Neural crest cell (in vitro differentiated cells): ENCODE results near the gene EHD1. TPM values are rescaled to one million over a fixed set of nuclear protein-coding genes. Genes with fewer than 3 reads are reported as not detected.

Experiments
- DNase-seq: peaks from one replicate; pipeline ENCODE4 v3.0.0; 2021; ENCODE audit warnings: low read depth, mixed read lengths, low spot score
- H3K27ac Mint-ChIP-seq: one replicate; pipeline ENCODE4 v1.8.0; 2021; ENCODE audit warnings: mild to moderate bottlenecking, mixed read lengths; ENCODE audit not compliant: unreplicated experiment
- H3K27me3 Mint-ChIP-seq: 2 replicates; pipeline ENCODE4 v1.8.0; 2021; ENCODE audit warnings: low read depth, mild to moderate bottlenecking, mixed read lengths
- H3K36me3 Mint-ChIP-seq: 2 replicates; pipeline ENCODE4 v1.8.0; 2021; ENCODE audit warnings: low read depth, mild to moderate bottlenecking, mixed read lengths
- H3K4me1 Mint-ChIP-seq: 2 replicates; pipeline ENCODE4 v1.8.0; 2021; ENCODE audit warnings: mixed read lengths
- H3K4me3 Mint-ChIP-seq: one replicate; pipeline ENCODE4 v1.8.0; 2021; ENCODE audit warnings: mild to moderate bottlenecking, mixed read lengths
- H3K9me3 Mint-ChIP-seq: 2 replicates; pipeline ENCODE4 v1.8.0; 2021; ENCODE audit warnings: mixed read lengths
- total RNA-seq: library from RNA; stranded (reverse); gene quantifications from 2 replicates; pipeline ENCODE4 v1.2.1, GENCODE V29; 2021
- TF ChIP-seq, protein P1 (sequence below): fragments of 200-600 bp; sonication (generic); conservative IDR thresholded peaks from 2 replicates; pipeline ENCODE4 v1.5.0; 2021; ENCODE audit warnings: antibody characterized with exemption, mild to moderate bottlenecking

Gene EHD1
- total RNA-seq, 1 donor from 2014 or later, result 74.2 TPM

DNA sequence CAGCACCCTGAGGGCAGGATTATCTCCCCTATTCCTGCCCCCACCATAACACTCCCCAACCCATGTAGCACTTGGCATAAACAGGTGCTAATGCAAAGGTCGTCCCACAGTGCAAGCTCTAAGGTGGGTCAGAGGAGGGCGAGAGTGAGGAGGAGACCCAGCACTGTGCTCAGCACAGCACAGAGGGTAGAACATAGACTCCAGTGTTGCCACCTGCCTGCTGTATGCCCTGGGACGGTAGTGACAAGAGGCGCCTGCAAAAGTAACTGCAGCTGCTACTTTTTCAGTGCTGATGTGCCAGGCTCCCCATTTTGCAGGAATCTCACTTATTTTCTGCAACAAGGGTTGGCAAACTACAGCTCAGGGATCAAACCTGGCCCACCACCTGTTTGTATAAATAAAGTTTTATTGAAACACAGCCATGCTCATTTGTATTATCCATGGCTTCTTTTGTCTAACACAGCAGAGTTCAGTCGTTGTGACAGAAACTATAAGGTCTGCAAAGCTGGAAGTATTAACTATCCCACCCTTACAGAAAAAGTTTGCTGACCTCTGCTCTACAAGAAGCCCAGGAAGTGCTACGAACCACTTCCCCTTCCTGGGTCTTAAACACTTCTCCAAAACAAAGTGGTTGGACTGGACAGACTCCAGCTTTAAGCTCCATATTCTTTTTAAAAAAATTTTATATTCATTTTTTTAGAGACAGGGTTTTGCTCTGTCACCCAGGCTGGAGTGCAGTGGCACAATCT is 17.0 kb downstream of the EHD1 start:
- Mint-ChIP-seq H3K9me3 (no peaks in the 10 kb centered on the region), H3K27me3 (no peaks in the 10 kb centered on the region), H3K4me1 (peaks cover 41% of the 10 kb centered on the region), H3K36me3 (peaks cover 3% of the 10 kb centered on the region), H3K27ac (no peak overlapping the region), H3K4me3 (no peak overlapping the region)
- TF ChIP-seq, protein P1, sequence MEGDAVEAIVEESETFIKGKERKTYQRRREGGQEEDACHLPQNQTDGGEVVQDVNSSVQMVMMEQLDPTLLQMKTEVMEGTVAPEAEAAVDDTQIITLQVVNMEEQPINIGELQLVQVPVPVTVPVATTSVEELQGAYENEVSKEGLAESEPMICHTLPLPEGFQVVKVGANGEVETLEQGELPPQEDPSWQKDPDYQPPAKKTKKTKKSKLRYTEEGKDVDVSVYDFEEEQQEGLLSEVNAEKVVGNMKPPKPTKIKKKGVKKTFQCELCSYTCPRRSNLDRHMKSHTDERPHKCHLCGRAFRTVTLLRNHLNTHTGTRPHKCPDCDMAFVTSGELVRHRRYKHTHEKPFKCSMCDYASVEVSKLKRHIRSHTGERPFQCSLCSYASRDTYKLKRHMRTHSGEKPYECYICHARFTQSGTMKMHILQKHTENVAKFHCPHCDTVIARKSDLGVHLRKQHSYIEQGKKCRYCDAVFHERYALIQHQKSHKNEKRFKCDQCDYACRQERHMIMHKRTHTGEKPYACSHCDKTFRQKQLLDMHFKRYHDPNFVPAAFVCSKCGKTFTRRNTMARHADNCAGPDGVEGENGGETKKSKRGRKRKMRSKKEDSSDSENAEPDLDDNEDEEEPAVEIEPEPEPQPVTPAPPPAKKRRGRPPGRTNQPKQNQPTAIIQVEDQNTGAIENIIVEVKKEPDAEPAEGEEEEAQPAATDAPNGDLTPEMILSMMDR, result no peak
- DNase-seq, result no peak

DNA sequence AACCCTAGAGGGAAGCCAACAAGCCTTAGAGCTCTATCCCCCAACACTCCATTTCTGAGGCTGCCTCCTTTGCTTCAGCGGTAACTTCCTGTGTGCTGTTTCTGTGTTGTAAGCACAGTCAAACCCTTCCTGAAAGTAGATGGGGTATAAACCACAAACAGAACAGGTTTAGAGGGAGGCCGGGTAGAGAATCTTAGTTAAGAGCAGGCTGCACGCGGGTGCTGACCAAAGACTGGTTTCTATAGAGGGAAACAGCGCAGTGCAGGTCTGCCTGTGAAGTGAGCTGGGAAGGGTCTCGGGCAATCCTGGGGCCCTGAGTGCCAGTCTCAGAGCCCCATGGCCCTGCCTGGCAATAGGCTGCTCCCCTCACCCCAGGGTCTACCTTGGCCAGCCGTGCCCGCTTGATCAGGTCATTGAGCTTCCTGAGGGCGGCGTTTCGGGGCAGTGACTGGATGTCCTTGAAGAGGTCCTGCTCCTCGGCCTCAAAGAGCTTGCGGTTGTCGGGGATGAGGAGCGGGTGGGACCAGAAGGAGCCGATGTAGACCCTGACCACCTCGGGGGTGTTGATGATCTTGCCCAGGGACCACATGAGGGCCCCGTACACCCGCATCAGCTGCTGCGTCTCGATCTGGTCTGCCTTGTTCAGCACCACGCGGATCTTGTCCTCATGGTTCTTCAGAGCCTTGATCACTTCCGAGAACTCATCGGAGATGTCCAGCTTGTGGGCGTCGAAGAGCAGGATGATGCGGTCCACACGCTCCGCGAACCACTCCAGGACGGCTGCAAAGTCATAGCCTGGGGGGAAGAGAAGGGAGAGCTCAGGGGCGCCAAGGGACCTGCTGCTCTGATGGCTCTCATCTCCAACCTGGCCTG is 18.6 kb downstream of the EHD1 start:
- H3K4me3 Mint-ChIP-seq, result no peak overlapping the region
- no peak for DNase-seq
- no peaks in the 10 kb centered on the region for H3K27me3 Mint-ChIP-seq
- H3K36me3 Mint-ChIP-seq, result peaks cover 5% of the 10 kb centered on the region
- no peak overlapping the region for H3K27ac Mint-ChIP-seq
- H3K9me3 Mint-ChIP-seq, result no peaks in the 10 kb centered on the region
- TF ChIP-seq, protein P1, result no peak
- H3K4me1 Mint-ChIP-seq, result peaks cover 32% of the 10 kb centered on the region

DNA sequence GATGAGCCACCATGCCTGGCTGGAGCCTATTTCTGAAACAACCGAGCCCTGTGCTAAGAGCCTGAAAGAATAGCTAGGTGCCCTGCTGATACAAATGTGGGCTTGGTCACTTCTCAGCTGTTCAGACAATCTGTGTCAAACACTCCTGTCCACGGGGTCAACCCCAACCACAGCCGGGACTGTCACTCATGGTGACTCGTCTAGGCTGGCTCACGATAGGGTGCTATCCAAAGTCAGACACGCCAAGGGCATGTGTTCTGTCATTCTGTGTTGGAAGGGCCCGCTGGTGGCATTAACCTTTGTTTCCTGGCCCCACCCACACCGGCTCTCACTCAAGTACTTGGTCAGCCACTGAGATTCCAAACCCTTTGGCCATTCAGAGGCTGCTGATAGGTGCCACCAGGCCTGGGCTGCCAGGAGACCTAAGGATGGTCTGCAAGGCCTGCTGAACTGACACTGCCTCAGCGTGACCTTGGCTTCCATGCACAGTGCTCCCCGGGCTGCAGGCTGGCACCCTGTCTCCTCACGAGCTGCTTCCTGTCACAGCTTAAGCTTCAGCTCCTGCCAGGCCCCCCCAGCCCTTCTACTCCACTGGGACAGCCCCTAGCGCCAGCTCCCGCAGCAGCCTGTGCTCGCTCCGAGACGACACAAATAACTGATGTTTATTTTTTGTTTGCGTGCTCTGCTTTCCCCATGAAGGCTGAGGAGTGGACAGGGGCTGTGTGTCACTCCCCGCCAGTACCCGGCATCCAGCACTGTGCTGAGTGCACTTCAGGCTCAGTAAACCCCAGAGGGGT is 19.8 kb downstream of the EHD1 start:
- Mint-ChIP-seq H3K9me3 (no peaks in the 10 kb centered on the region), H3K4me1 (peaks cover 21% of the 10 kb centered on the region), H3K36me3 (peaks cover 5% of the 10 kb centered on the region), H3K4me3 (no peak overlapping the region), H3K27ac (no peak overlapping the region), H3K27me3 (no peaks in the 10 kb centered on the region)
- TF ChIP-seq, protein P1, result no peak
- no peak for DNase-seq

DNA sequence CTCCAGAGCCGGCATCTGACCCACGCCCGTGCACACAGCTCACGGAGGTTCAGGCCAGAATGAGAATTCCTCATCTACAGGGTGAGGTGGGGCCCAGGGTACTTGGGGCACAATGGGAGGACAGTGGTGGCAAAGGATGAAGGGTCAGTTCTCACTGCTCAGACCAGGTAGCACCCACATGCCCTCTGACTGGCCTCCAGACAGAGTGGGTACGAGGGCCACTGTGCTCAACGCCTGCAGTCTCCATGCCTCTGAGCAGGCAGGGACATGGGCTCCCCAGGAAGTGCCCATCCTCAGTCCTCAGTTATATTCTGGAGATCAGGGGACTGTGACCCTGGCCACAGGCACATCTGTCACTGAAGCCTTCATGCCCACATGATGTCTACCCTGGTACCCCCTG is 20.9 kb downstream of the EHD1 start:
- no peaks in the 10 kb centered on the region for H3K9me3 Mint-ChIP-seq
- no peaks in the 10 kb centered on the region for H3K27me3 Mint-ChIP-seq
- H3K36me3 Mint-ChIP-seq, result peaks cover 5% of the 10 kb centered on the region
- no peak overlapping the region for H3K27ac Mint-ChIP-seq
- DNase-seq, result no peak
- peaks cover 9% of the 10 kb centered on the region for H3K4me1 Mint-ChIP-seq
- H3K4me3 Mint-ChIP-seq, result no peak overlapping the region
- TF ChIP-seq, protein P1, result no peak
